PC-3 (cell line): ENCODE results near the gene KCNK3. TPM values are rescaled to one million over a fixed set of nuclear protein-coding genes. Genes with fewer than 3 reads are reported as not detected.

ENCODE experiments used
- ATAC-seq: fragments of 200-7000 bp; cut with Tn5 transposase; 2 replicates; pipeline ENCODE4 v1.9.1; 2020; ENCODE audit warnings: mild to moderate bottlenecking, moderate library complexity
- BruUV-seq: library from RNA; stranded (reverse); fragments of 400-500 nt; replicated peaks from 2 replicates; lab custom pipeline; 2021; lab: Mats Ljungman, UMichigan
- CTCF ChIA-PET: fragments of 300-600 bp; sonication (Branson Sonifier 250); formaldehyde crosslinking; loops from one replicate; lab custom pipeline; 2022; ENCODE audit warnings: antibody characterized with exemption; lab: Charles Lee
- POLR2A ChIA-PET: fragments of 300-600 bp; sonication (Branson Sonifier 250); formaldehyde crosslinking; loops from one replicate; lab custom pipeline; 2022; ENCODE audit warnings: antibody characterized with exemption; ENCODE audit not compliant: unreplicated experiment; lab: Charles Lee
- DNase-seq: peaks from one replicate; pipeline ENCODE4 v3.0.0-alpha.2; 2015
- H2AFZ ChIP-seq: fragments of 300-600 bp; sonication (generic); 2 replicates; pipeline ENCODE4 v1.6.0; 2016; ENCODE audit warnings: antibody characterized with exemption, low read length
- H3F3A ChIP-seq: fragments of 300-600 bp; sonication (generic); one replicate; pipeline ENCODE4 v1.6.0; 2017; ENCODE audit warnings: antibody characterized with exemption, low read length, control low read depth, mild to moderate bottlenecking; ENCODE audit not compliant: unreplicated experiment
- H3K27ac ChIP-seq: fragments of 300-600 bp; sonication (generic); 2 replicates; pipeline ENCODE4 v1.5.1; 2016; ENCODE audit warnings: mild to moderate bottlenecking, low read length
- H3K27me3 ChIP-seq: fragments of 300-600 bp; sonication (generic); 2 replicates; pipeline ENCODE4 v1.6.1; 2016; ENCODE audit warnings: low read length, mixed read lengths
- H3K36me3 ChIP-seq: fragments of 300-600 bp; sonication (generic); 2 replicates; pipeline ENCODE4 v1.6.1; 2016; ENCODE audit warnings: low read depth, mixed run types, low read length, mixed read lengths
- H3K4me1 ChIP-seq: fragments of 300-600 bp; sonication (generic); 2 replicates; pipeline ENCODE4 v1.5.1; 2016; ENCODE audit warnings: low read length; ENCODE audit not compliant: insufficient read depth
- H3K4me2 ChIP-seq: fragments of 300-600 bp; sonication (generic); 2 replicates; pipeline ENCODE4 v1.6.0; 2016; ENCODE audit warnings: low read length
- H3K4me3 ChIP-seq: fragments of 300-600 bp; sonication (generic); 2 replicates; pipeline ENCODE4 v1.5.1; 2016; ENCODE audit warnings: mild to moderate bottlenecking, low read length, mixed read lengths
- H3K79me2 ChIP-seq: fragments of 300-600 bp; sonication (generic); 2 replicates; pipeline ENCODE4 v1.6.1; 2017; ENCODE audit warnings: low read length, mixed read lengths
- H3K9ac ChIP-seq: fragments of 300-600 bp; sonication (generic); 2 replicates; pipeline ENCODE4 v1.6.0; 2016; ENCODE audit warnings: mild to moderate bottlenecking, low read length
- H3K9me2 ChIP-seq: fragments of 300-600 bp; sonication (generic); replicated peaks from 2 replicates; pipeline ENCODE4 v1.6.1; 2016; ENCODE audit warnings: mixed run types, low read length, mixed read lengths
- H3K9me3 ChIP-seq: fragments of 300-600 bp; sonication (generic); 2 replicates; pipeline ENCODE4 v1.6.1; 2016; ENCODE audit warnings: low read length, mixed read lengths
- H4K20me1 ChIP-seq: fragments of 300-600 bp; sonication (generic); 2 replicates; pipeline ENCODE4 v1.6.1; 2016; ENCODE audit warnings: low read length, mixed read lengths
- CTCF ChIP-seq: fragments of 300-600 bp; sonication (generic); conservative IDR thresholded peaks from 2 replicates; pipeline ENCODE4 v1.5.1; 2017; ENCODE audit warnings: antibody characterized with exemption, low read depth, mild to moderate bottlenecking, low read length
- EZH2 ChIP-seq: fragments of 300-600 bp; sonication (generic); IDR thresholded peaks from one replicate; pipeline ENCODE4 v1.6.1; 2017; ENCODE audit warnings: antibody characterized with exemption, mild to moderate bottlenecking, low read length; ENCODE audit not compliant: unreplicated experiment
- EZH2phosphoT487 ChIP-seq: fragments of 300-600 bp; sonication (generic); IDR thresholded peaks from 2 replicates; pipeline ENCODE4 v1.6.1; 2018; ENCODE audit warnings: mild to moderate bottlenecking, antibody characterized with exemption, low read length, borderline replicate concordance
- intact Hi-C: fragments of 100-400 bp; cut with micrococcal nuclease; formaldehyde crosslinking; loops from 2 replicates; pipeline ENCODE4 v1.9.0; 2023
- total RNA-seq: library from RNA; depleted of rRNA; stranded (reverse); fragments of >200 nt; gene quantifications from 2 replicates; pipeline ENCODE4 v1.2.3, GENCODE V29; 2014

Gene KCNK3
- total RNA-seq, 1 experiment from 2014 or later: 0.04 TPM

GRCh38 chr2:26756337-26756736, 63.8 kb downstream of the KCNK3 start:
- intact Hi-C loops: no loop called here
- Histone ChIP-seq H3K9ac (no peak overlapping the region), H4K20me1 (no peaks in the 10 kb centered on the region), H3K36me3 (no peaks in the 10 kb centered on the region), H3K27ac (no peak overlapping the region), H3K4me3 (no peak overlapping the region), H3K79me2 (no peaks in the 10 kb centered on the region), H3K9me3 (no peaks in the 10 kb centered on the region), H3K4me1 (peaks cover 17% of the 10 kb centered on the region), H3K4me2 (no peak overlapping the region), H3K9me2 (no peaks in the 10 kb centered on the region), H2AFZ (no peak overlapping the region), H3F3A (no peaks in the 10 kb centered on the region), H3K27me3 (no peaks in the 10 kb centered on the region)
- no peak for TF ChIP-seq EZH2
- no peak for TF ChIP-seq EZH2phosphoT487
- TF ChIP-seq CTCF: no peak
- BruUV-seq: no TSS peak
- no peak for ATAC-seq
- POLR2A ChIA-PET: no interaction called here
- DNase-seq: no peak
- CTCF ChIA-PET: interaction anchor here (0.7 kb wide), 1 partner anchor 149 kb away, joined by 4 read pairs; no protein-coding TSS in a partner anchor

GRCh38 chr2:26757873-26758789, 65.6 kb downstream of the KCNK3 start:
- ChIA-PET POLR2A (no interaction called here), CTCF (no interaction called here)
- no peak overlapping the region for H3K4me3 ChIP-seq
- intact Hi-C loops: no loop called here
- peaks cover 17% of the 10 kb centered on the region for H3K4me1 ChIP-seq
- peak overlapping the region; percentile 16; the same call in 1 of the 2 replicates for H3K9ac ChIP-seq
- DNase-seq (peak; percentile 97), ATAC-seq (peak; percentile 94)
- no peaks in the 10 kb centered on the region for H3K36me3 ChIP-seq
- H3K27ac ChIP-seq: peak overlapping the region; percentile 77
- TF ChIP-seq CTCF (no peak), EZH2 (no peak), EZH2phosphoT487 (no peak)
- no peaks in the 10 kb centered on the region for H3K27me3 ChIP-seq
- H3K4me2 ChIP-seq: peak overlapping the region; percentile 71
- H3K79me2 ChIP-seq: no peaks in the 10 kb centered on the region
- no peaks in the 10 kb centered on the region for H4K20me1 ChIP-seq
- no peaks in the 10 kb centered on the region for H3K9me3 ChIP-seq
- no peaks in the 10 kb centered on the region for H3K9me2 ChIP-seq
- BruUV-seq: TSS peak; percentile 98
- H3F3A ChIP-seq: no peaks in the 10 kb centered on the region
- H2AFZ ChIP-seq: peak overlapping the region; percentile 48

GRCh38 chr2:26758790-26759321, 66.3 kb downstream of the KCNK3 start:
- no peaks in the 10 kb centered on the region for H3K27me3 ChIP-seq
- H3K4me1 ChIP-seq: peaks cover 21% of the 10 kb centered on the region
- 0 out of 2 replicates have a peak, but pooled peaks cover 3% of the 10 kb centered on the region for H3K79me2 ChIP-seq
- no peaks in the 10 kb centered on the region for H3F3A ChIP-seq
- peak overlapping the region; percentile 77 for H3K27ac ChIP-seq
- ATAC-seq (no peak), DNase-seq (no peak)
- H3K4me3 ChIP-seq: no peak overlapping the region
- peak overlapping the region; percentile 71 for H3K4me2 ChIP-seq
- no peak overlapping the region for H3K9ac ChIP-seq
- CTCF ChIA-PET: no interaction called here
- H4K20me1 ChIP-seq: no peaks in the 10 kb centered on the region
- no peaks in the 10 kb centered on the region for H3K9me2 ChIP-seq
- H3K36me3 ChIP-seq: no peaks in the 10 kb centered on the region
- TF ChIP-seq EZH2: no peak
- TF ChIP-seq CTCF: no peak
- TF ChIP-seq EZH2phosphoT487: no peak
- H3K9me3 ChIP-seq: no peaks in the 10 kb centered on the region
- POLR2A ChIA-PET: no interaction called here
- BruUV-seq: no TSS peak
- peak overlapping the region; percentile 48; the same call in 1 of the 2 replicates for H2AFZ ChIP-seq
- intact Hi-C loops: no loop called here
